PC-9 (cell line): ENCODE results near the gene ATP11B.

Experiments
- EZH2 ChIP-seq: fragments of 200-600 bp; sonication (generic); IDR thresholded peaks from 2 replicates; pipeline ENCODE4 v1.8.0; 2017; ENCODE audit warnings: antibody characterized with exemption, low read depth
- TF ChIP-seq, protein P1 (sequence below): fragments of 200-600 bp; sonication (generic); conservative IDR thresholded peaks from 2 replicates; pipeline ENCODE4 v1.6.1; 2017; ENCODE audit warnings: mixed run types, antibody characterized with exemption, mild to moderate bottlenecking, moderate library complexity

DNA sequence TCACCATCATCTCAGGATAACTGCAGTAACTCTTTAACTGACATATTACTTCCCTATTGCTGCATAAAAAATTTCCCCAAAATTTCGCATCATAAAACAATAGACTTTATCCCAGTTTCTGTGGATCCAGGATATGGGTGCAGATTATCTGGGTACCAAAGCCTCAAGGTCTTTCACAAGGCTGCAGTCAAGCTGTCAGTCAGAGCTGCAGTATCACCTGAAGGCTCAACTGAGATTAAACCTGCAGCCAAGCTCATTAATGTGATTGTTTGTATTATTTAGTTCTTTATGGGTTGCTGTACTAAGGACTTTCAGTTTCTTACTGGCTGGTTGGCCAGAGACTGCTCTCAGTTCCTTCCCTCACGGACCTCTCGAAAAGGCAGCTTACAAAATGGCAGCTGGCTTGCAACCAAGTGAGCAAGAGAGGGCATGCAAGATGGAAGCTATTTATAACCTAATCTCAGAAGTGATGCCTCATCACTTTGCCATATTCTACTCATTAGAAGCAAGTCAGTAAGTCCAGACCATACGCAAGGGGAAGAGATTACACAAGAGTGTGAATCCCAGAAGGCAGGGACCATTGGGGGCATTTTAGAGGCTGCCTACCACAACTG lies 132.1 kb downstream of the ATP11B start:
- TF ChIP-seq, protein P1, sequence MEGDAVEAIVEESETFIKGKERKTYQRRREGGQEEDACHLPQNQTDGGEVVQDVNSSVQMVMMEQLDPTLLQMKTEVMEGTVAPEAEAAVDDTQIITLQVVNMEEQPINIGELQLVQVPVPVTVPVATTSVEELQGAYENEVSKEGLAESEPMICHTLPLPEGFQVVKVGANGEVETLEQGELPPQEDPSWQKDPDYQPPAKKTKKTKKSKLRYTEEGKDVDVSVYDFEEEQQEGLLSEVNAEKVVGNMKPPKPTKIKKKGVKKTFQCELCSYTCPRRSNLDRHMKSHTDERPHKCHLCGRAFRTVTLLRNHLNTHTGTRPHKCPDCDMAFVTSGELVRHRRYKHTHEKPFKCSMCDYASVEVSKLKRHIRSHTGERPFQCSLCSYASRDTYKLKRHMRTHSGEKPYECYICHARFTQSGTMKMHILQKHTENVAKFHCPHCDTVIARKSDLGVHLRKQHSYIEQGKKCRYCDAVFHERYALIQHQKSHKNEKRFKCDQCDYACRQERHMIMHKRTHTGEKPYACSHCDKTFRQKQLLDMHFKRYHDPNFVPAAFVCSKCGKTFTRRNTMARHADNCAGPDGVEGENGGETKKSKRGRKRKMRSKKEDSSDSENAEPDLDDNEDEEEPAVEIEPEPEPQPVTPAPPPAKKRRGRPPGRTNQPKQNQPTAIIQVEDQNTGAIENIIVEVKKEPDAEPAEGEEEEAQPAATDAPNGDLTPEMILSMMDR: no peak
- no peak for TF ChIP-seq EZH2
